H1 (cell line): ENCODE measurements around the gene TPRA1. TPM values are rescaled to one million over a fixed set of nuclear protein-coding genes. Genes with fewer than 3 reads are reported as not detected.
A peak's percentile ranks its signal among the peaks of the same experiment; 100 is the strongest.

Source experiments
- CTCF ChIA-PET: fragments of 300-600 bp; sonication (Branson Sonifier 250); formaldehyde crosslinking; loops from one replicate; lab custom pipeline; 2021; ENCODE audit not compliant: partially characterized antibody; lab: Charles Lee
- POLR2A ChIA-PET: fragments of 300-600 bp; sonication (Branson Sonifier 250); formaldehyde crosslinking; loops from one replicate; lab custom pipeline; 2021; ENCODE audit warnings: inconsistent platforms; ENCODE audit not compliant: partially characterized antibody; lab: Charles Lee
- DNase-seq, 2 experiments: peaks; one replicate each; pipeline versions ENCODE4 v3.0.0 to v3.0.0-alpha.2; 2010 to 2022; ENCODE audit warnings: low spot score in 2 of 2, low read depth in 1 of 2, mixed read lengths in 1 of 2
- FAIRE-seq: peaks from 2 replicates; lab custom pipeline; 2011; peaks lifted over from hg19 to GRCh38; lab: Jason Lieb, UNC
- H2AFZ ChIP-seq: 2 replicates; pipeline ENCODE4 v1.8.1; 2012; ENCODE audit warnings: low read length, inconsistent platforms
- H2AK5ac ChIP-seq: 2 replicates; pipeline ENCODE4 v1.6.1; 2013; ENCODE audit warnings: low read depth, low read length
- H2BK120ac ChIP-seq: replicated peaks from 2 replicates; pipeline ENCODE3; 2013; ENCODE audit warnings: low read depth, low read length, inconsistent platforms
- H2BK12ac ChIP-seq: 2 replicates; pipeline ENCODE4 v1.6.1; 2013; ENCODE audit warnings: low read depth, low read length
- H2BK15ac ChIP-seq: 2 replicates; pipeline ENCODE4 v1.6.1; 2013; ENCODE audit warnings: low read length
- H2BK20ac ChIP-seq: 2 replicates; pipeline ENCODE4 v1.6.1; 2013; ENCODE audit warnings: low read length
- H2BK5ac ChIP-seq: 2 replicates; pipeline ENCODE4 v1.6.1; 2013; ENCODE audit warnings: low read depth, low read length
- H3K14ac ChIP-seq: 2 replicates; pipeline ENCODE4 v1.6.1; 2013; ENCODE audit warnings: inconsistent platforms; ENCODE audit not compliant: insufficient read length
- H3K18ac ChIP-seq: 2 replicates; pipeline ENCODE4 v1.6.1; 2013; ENCODE audit warnings: low read length; ENCODE audit errors: extremely low read depth
- H3K23ac ChIP-seq: 2 replicates; pipeline ENCODE4 v1.6.1; 2013; ENCODE audit warnings: inconsistent platforms; ENCODE audit not compliant: insufficient read length
- H3K23me2 ChIP-seq: 2 replicates; pipeline ENCODE4 v1.6.1; 2013; ENCODE audit warnings: low read depth, low read length
- H3K27ac ChIP-seq: 2 replicates; pipeline ENCODE4 v1.6.1; 2011; ENCODE audit warnings: low read depth, low read length, inconsistent platforms
- H3K27me3 ChIP-seq, 4 experiments: replicated peaks in 1 of 4; 1 replicate in 1 of 4; 2 replicates in 3 of 4; pipeline versions ENCODE4 v1.6.1 to v1.8.1; 2011 to 2013; ENCODE audit warnings: low read length in 3 of 4, mild to moderate bottlenecking in 3 of 4, inconsistent platforms in 2 of 4, mixed read lengths in 2 of 4, moderate library complexity in 1 of 4; ENCODE audit not compliant: control insufficient read depth in 3 of 4, insufficient read depth in 3 of 4; ENCODE audit errors: extremely low read depth in 1 of 4
- H3K36me3 ChIP-seq, 4 experiments: 2 replicates each; pipeline versions ENCODE4 v1.6.1 to v1.8.1; 2011 to 2013; ENCODE audit warnings: mild to moderate bottlenecking in 4 of 4, low read length in 3 of 4, moderate library complexity in 2 of 4, control low read depth in 1 of 4, inconsistent platforms in 1 of 4; ENCODE audit not compliant: insufficient read depth in 4 of 4, control insufficient read depth in 2 of 4
- H3K4ac ChIP-seq: replicated peaks from 2 replicates; pipeline ENCODE3; 2013; ENCODE audit warnings: low read length, low read depth, mixed read lengths, inconsistent platforms; ENCODE audit not compliant: insufficient read length
- H3K4me1 ChIP-seq, 4 experiments: replicated peaks in 1 of 4; 1 replicate in 1 of 4; 2 replicates in 3 of 4; pipeline versions ENCODE4 v1.6.1 to v1.8.1; 2011 to 2013; ENCODE audit warnings: low read length in 3 of 4, inconsistent platforms in 2 of 4, mixed read lengths in 1 of 4; ENCODE audit not compliant: insufficient read depth in 4 of 4, control insufficient read depth in 3 of 4
- H3K4me2 ChIP-seq, 2 experiments: 2 replicates each; pipeline versions ENCODE4 v1.6.1 to v1.8.1; 2011 to 2013; ENCODE audit warnings: low read depth in 2 of 2, low read length in 2 of 2, control low read depth in 1 of 2, inconsistent platforms in 1 of 2, mild to moderate bottlenecking in 1 of 2; ENCODE audit not compliant: insufficient read depth in 1 of 2
- H3K4me3 ChIP-seq, 4 experiments: fragments of 200-600, 300-600 bp in 1 of 4; sonication (generic), shearing (Covaris generic), sonication (Bioruptor Twin) in 1 of 4; 2 replicates each; pipeline versions ENCODE4 v1.5.1 to v1.8.1; 2011 to 2016; ENCODE audit warnings: low read length in 4 of 4, low read depth in 3 of 4, control low read depth in 2 of 4, inconsistent platforms in 2 of 4, mild to moderate bottlenecking in 2 of 4, mixed read lengths in 1 of 4, moderate library complexity in 1 of 4; ENCODE audit not compliant: insufficient read depth in 2 of 4; ENCODE audit errors: extremely low read depth in 1 of 4
- H3K56ac ChIP-seq: replicated peaks from 2 replicates; pipeline ENCODE3; 2013; ENCODE audit warnings: low read depth, mild to moderate bottlenecking, mixed read lengths, low read length, inconsistent platforms; ENCODE audit not compliant: insufficient read length
- H3K79me1 ChIP-seq: 2 replicates; pipeline ENCODE4 v1.6.1; 2013; ENCODE audit warnings: low read depth, low read length, control low read depth
- H3K79me2 ChIP-seq, 2 experiments: 2 replicates each; pipeline versions ENCODE4 v1.6.1 to v1.8.1; 2012 to 2013; ENCODE audit warnings: low read length in 2 of 2, mild to moderate bottlenecking in 2 of 2, inconsistent platforms in 1 of 2; ENCODE audit not compliant: insufficient read depth in 2 of 2, control insufficient read depth in 1 of 2
- H3K9ac ChIP-seq, 4 experiments: replicated peaks in 1 of 4; 1 replicate in 1 of 4; 2 replicates in 3 of 4; pipeline versions ENCODE4 v1.6.1 to v1.8.1; 2011 to 2013; ENCODE audit warnings: low read depth in 3 of 4, low read length in 3 of 4, control low read depth in 2 of 4, mild to moderate bottlenecking in 2 of 4, moderate library complexity in 2 of 4, inconsistent platforms in 1 of 4; ENCODE audit errors: extremely low read depth in 1 of 4
- H3K9me3 ChIP-seq, 2 experiments: 2 replicates each; pipeline versions ENCODE4 v1.6.1 to v1.8.1; 2012 to 2013; ENCODE audit warnings: mild to moderate bottlenecking in 2 of 2, moderate library complexity in 2 of 2, control low read depth in 1 of 2, inconsistent platforms in 1 of 2, low read depth in 1 of 2, low read length in 1 of 2, mixed read lengths in 1 of 2; ENCODE audit not compliant: insufficient read depth in 2 of 2
- H4K20me1 ChIP-seq, 2 experiments: replicated peaks in 1 of 2; 2 replicates each; pipeline versions ENCODE3 to v1.8.1; 2011 to 2013; ENCODE audit warnings: inconsistent platforms in 2 of 2, low read length in 2 of 2, mild to moderate bottlenecking in 1 of 2; ENCODE audit not compliant: insufficient read depth in 2 of 2, control insufficient read depth in 1 of 2
- H4K5ac ChIP-seq: 2 replicates; pipeline ENCODE4 v1.6.1; 2013; ENCODE audit warnings: low read length, low read depth, mixed read lengths, inconsistent platforms; ENCODE audit not compliant: insufficient read length
- H4K8ac ChIP-seq: 2 replicates; pipeline ENCODE4 v1.8.0; 2013; ENCODE audit warnings: mild to moderate bottlenecking, moderate library complexity, low read length, inconsistent platforms; ENCODE audit not compliant: insufficient read depth; ENCODE audit errors: extremely low read depth
- H4K91ac ChIP-seq: replicated peaks from 2 replicates; pipeline ENCODE3; 2013; ENCODE audit warnings: low read length, mixed read lengths, inconsistent platforms; ENCODE audit not compliant: insufficient read length
- ASH2L ChIP-seq: fragments of 200-600, 300-600 bp; sonication (generic); IDR thresholded peaks from one replicate; pipeline ENCODE4 v1.7.1; 2017; ENCODE audit warnings: low read length
- BACH1 ChIP-seq: IDR thresholded peaks from 2 replicates; pipeline ENCODE4 v1.6.1; 2012; ENCODE audit warnings: low read length, improper control_type of control experiment
- BRCA1 ChIP-seq: IDR thresholded peaks from 2 replicates; pipeline ENCODE4 v1.6.1; 2012; ENCODE audit warnings: low read depth, low read length, improper control_type of control experiment
- CEBPB ChIP-seq: IDR thresholded peaks from 2 replicates; pipeline ENCODE4 v1.6.1; 2012; ENCODE audit warnings: low read depth, low read length
- EP300 ChIP-seq, 2 experiments: IDR thresholded peaks; 1 replicate in 1 of 2; 2 replicates in 1 of 2; pipeline ENCODE4 v1.6.1; 2011 to 2012; ENCODE audit warnings: low read depth in 2 of 2, low read length in 2 of 2, mild to moderate bottlenecking in 2 of 2, borderline replicate concordance in 1 of 2, inconsistent platforms in 1 of 2, moderate library complexity in 1 of 2
- FOSL1 ChIP-seq: IDR thresholded peaks from 2 replicates; pipeline ENCODE4 v1.6.1; 2011; ENCODE audit warnings: mild to moderate bottlenecking, low read depth, low read length, moderate library complexity; ENCODE audit not compliant: insufficient read depth
- JUND ChIP-seq: IDR thresholded peaks from 2 replicates; pipeline ENCODE4 v1.6.1; 2011; ENCODE audit warnings: mild to moderate bottlenecking, improper control_type of control experiment, low read length
- KDM4A ChIP-seq: IDR thresholded peaks from one replicate; pipeline ENCODE4 v1.7.1; 2012; ENCODE audit warnings: low read depth, mild to moderate bottlenecking, moderate library complexity, low read length, inconsistent platforms; ENCODE audit not compliant: severe bottlenecking
- PHF8 ChIP-seq: fragments of 200-600 bp; sonication (generic); conservative IDR thresholded peaks from 2 replicates; pipeline ENCODE4 v1.7.1; 2012; ENCODE audit warnings: low read depth, mild to moderate bottlenecking, inconsistent platforms, low read length, moderate library complexity
- SAP30 ChIP-seq: fragments of 300-600 bp; sonication (generic); IDR thresholded peaks from 2 replicates; pipeline ENCODE4 v1.7.1; 2012; ENCODE audit warnings: low read length, moderate library complexity, mild to moderate bottlenecking, inconsistent platforms; ENCODE audit not compliant: insufficient read depth, insufficient replicate concordance
- TAF7 ChIP-seq: optimal IDR thresholded peaks from 2 replicates; pipeline ENCODE3; 2011; ENCODE audit warnings: low read depth, mild to moderate bottlenecking, inconsistent platforms, low read length, moderate library complexity, borderline replicate concordance
- WGBS, 2 experiments: shearing (Covaris generic) in 1 of 2; methylation state at CpG; one replicate each; pipeline versions ENCODE4 v1.1.6 to v1.1.7; 2013 to 2015; ENCODE audit warnings: low lambda C conversion rate in 2 of 2, mixed read lengths in 2 of 2, inconsistent platforms in 1 of 2, low coverage in 1 of 2, missing lambda C conversion rate in 1 of 2; ENCODE audit not compliant: insufficient replicate concordance in 2 of 2, insufficient coverage in 1 of 2, insufficient read length in 1 of 2; ENCODE audit errors: extremely low coverage in 1 of 2, missing lambda C conversion rate in 1 of 2; 5-methylcytosine and 5-hydroxymethylcytosine counted together
- polyA plus RNA-seq, 7 experiments: library from polyadenylated mRNA; depleted of rRNA in 3 of 7; stranded (reverse) in 5 of 7; unstranded in 2 of 7; fragments of >200 nt in 5 of 7; fragments of 200-250 nt in 2 of 7; gene quantifications; 1 replicate in 5 of 7; 2 replicates in 1 of 7; 4 replicates in 1 of 7; pipeline versions ENCODE4 v1.2.1 to v1.2.3, GENCODE V29; 2011 to 2013; ENCODE audit warnings: missing spikeins in 2 of 7, mixed read lengths in 2 of 7
- total RNA-seq: library from RNA; stranded (reverse); fragmentation: NEBNext Ultra II Directional; extraction: Animal tissue kit (Norgen Biotek cat#: 25700); gene quantifications from 2 replicates; pipeline ENCODE4 v1.2.1, GENCODE V29; 2021
- TF ChIP-seq, protein P1 (sequence below): IDR thresholded peaks from 2 replicates; pipeline ENCODE4 v1.6.1; 2012; ENCODE audit warnings: inconsistent platforms

TPRA1 gene
- total and polyA plus RNA-seq, 2 of the 8 experiments (the other 6 are each of a cell fraction or from before 2014, with no cell fraction given) = 18.8 to 38.5 TPM

GRCh38 chr3:127590282-127590592 lies 296 bp downstream of the TPRA1 start:
- H3K27ac ChIP-seq = no peak overlapping the region
- DNase-seq = no peak
- H3K9ac ChIP-seq = peak overlapping the region in 3 of 4 experiments; percentile 63 to 72 (median 67); a peak in 5 of 7 replicates
- no peaks in the 10 kb centered on the region for H3K9me3 ChIP-seq
- no peak overlapping the region for H4K8ac ChIP-seq
- H2BK15ac ChIP-seq = no peak overlapping the region
- H4K91ac ChIP-seq = no peak overlapping the region
- no peak overlapping the region for H2BK5ac ChIP-seq
- H3K14ac ChIP-seq = no peak overlapping the region
- no peak overlapping the region for H3K56ac ChIP-seq
- 0% methylated on average over 11 of the region's 41 CpGs; no CpG with 5 or more reads in 1 of the 2 experiments for WGBS, 2 experiments
- H3K79me2 ChIP-seq = peaks cover 0 to 20% of the 10 kb centered on the region in 2 experiments; a peak in 1 of 4 replicates
- no peak overlapping the region for H2AFZ ChIP-seq
- H3K23me2 ChIP-seq = peaks cover 16% of the 10 kb centered on the region; the same call in 1 of the 2 replicates
- H2BK20ac ChIP-seq = no peak overlapping the region
- CTCF ChIA-PET = interaction anchor here (0.7 to 9.2 kb wide), 3 partner anchors 10 to 32 kb away, joined by 3 to 77 read pairs (median 4); no protein-coding TSS in a partner anchor
- H3K4me1 ChIP-seq = peaks cover 10 to 19% (median 14%) of the 10 kb centered on the region in 4 experiments
- no peak for FAIRE-seq
- H3K4me3 ChIP-seq = peak overlapping the region; percentile 68 to 81 (median 75)
- peaks cover 0 to 6% (median 1%) of the 10 kb centered on the region in 4 experiments; a peak in 1 of 7 replicates for H3K27me3 ChIP-seq
- peak overlapping the region; percentile 7; the same call in 1 of the 2 replicates for H3K18ac ChIP-seq
- no peak overlapping the region for H2BK120ac ChIP-seq
- H3K4ac ChIP-seq = no peak overlapping the region
- H3K4me2 ChIP-seq = peak overlapping the region; percentile 92 to 96
- no peaks in the 10 kb centered on the region; a peak in 1 of 8 replicates for H3K36me3 ChIP-seq
- POLR2A ChIA-PET = interaction anchor here (1.0 to 5.5 kb wide), 8 partner anchors 8 to 89 kb away, joined by 3 to 48 read pairs (median 4); partner anchors contain the start of gene MCM2
- TF ChIP-seq BACH1 = no peak
- TF ChIP-seq, protein P1, sequence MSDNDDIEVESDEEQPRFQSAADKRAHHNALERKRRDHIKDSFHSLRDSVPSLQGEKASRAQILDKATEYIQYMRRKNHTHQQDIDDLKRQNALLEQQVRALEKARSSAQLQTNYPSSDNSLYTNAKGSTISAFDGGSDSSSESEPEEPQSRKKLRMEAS = no peak
- TF ChIP-seq BRCA1 = no peak
- no peak for TF ChIP-seq SAP30
- TF ChIP-seq CEBPB = no peak
- peak; percentile 29 for TF ChIP-seq ASH2L
- TF ChIP-seq KDM4A = peak; percentile 32
- no peak for TF ChIP-seq FOSL1
- no peak for TF ChIP-seq JUND
- peak; percentile 17 for TF ChIP-seq TAF7
- no peak for TF ChIP-seq EP300 (IDR thresholded peaks at IDR 0.05; ENCODE audit: borderline replicate concordance in 1 of 2, low read depth in 2 of 2, low read length in 2 of 2)
- peak; percentile 43; the same call in 1 of the 2 replicates for TF ChIP-seq PHF8
- H4K5ac ChIP-seq = peak overlapping the region; percentile 19
- peaks cover 14% of the 10 kb centered on the region for H3K79me1 ChIP-seq
- no peak overlapping the region for H2AK5ac ChIP-seq
- no peak overlapping the region for H3K23ac ChIP-seq
- H2BK12ac ChIP-seq = no peak overlapping the region
- H4K20me1 ChIP-seq = peaks cover 5 to 14% of the 10 kb centered on the region in 2 experiments
